ENCODE results near the gene SP2.

The SP2 gene

GRCh38 chr17:47889734-47890529 is 6.1 kb upstream of the SP2 start:
- DNase-seq: peak in 54 of 56 donors; percentile 7 to 90 (median 57)

GRCh38 chr17:47891545-47892088 is 4.4 kb upstream of the SP2 start:
- no peak for DNase-seq

GRCh38 chr17:47894498-47895346 is 1.3 kb upstream of the SP2 start:
- no peak for DNase-seq

- peak in 13 of 56 donors; percentile 33 to 58 (median 47) for DNase-seq
Measured at GRCh38 chr17:47895347-47895855, 635 bp upstream of the SP2 start.

- peak in 4 of 56 donors; percentile 37 to 82 (median 58) for DNase-seq
Measured at GRCh38 chr17:47896672-47897490, 845 bp downstream of the SP2 start.

- no peak for DNase-seq
Measured at GRCh38 chr17:47897561-47897960, 1.5 kb downstream of the SP2 start.

- DNase-seq: no peak
Measured at GRCh38 chr17:47898241-47898640, 2.2 kb downstream of the SP2 start.

- DNase-seq: no peak
Measured at GRCh38 chr17:47899643-47900042, 3.6 kb downstream of the SP2 start.

- DNase-seq: no peak
Measured at GRCh38 chr17:47901423-47901822, 5.4 kb downstream of the SP2 start.

GRCh38 chr17:47902039-47902744 is 6.2 kb downstream of the SP2 start:
- no peak for DNase-seq

GRCh38 chr17:47905221-47905733 is 9.2 kb downstream of the SP2 start:
- peak in 49 of 56 donors; percentile 10 to 83 (median 45) for DNase-seq

- no peak for DNase-seq
Measured at GRCh38 chr17:47906443-47906842, 10.4 kb downstream of the SP2 start.

- DNase-seq: no peak
Measured at GRCh38 chr17:47907932-47908562, 12.0 kb downstream of the SP2 start.

- no peak for DNase-seq
Measured at GRCh38 chr17:47913050-47913449, 17.0 kb downstream of the SP2 start.

- DNase-seq: no peak
Measured at GRCh38 chr17:47914306-47914948, 18.4 kb downstream of the SP2 start.

- peak in 12 of 56 donors; percentile 6 to 33 (median 14) for DNase-seq
Measured at GRCh38 chr17:47915776-47916398, 19.9 kb downstream of the SP2 start.

GRCh38 chr17:47916489-47917208 is 20.6 kb downstream of the SP2 start:
- no peak for DNase-seq

GRCh38 chr17:47917581-47917980 is 21.5 kb downstream of the SP2 start:
- DNase-seq: no peak
